ENCODE data around the gene ZNF414. TPM values are rescaled to one million over a fixed set of nuclear protein-coding genes. Genes with fewer than 3 reads are reported as not detected.
A peak's percentile ranks its signal among the peaks of the same experiment; 100 is the strongest.

The ZNF414 gene
- total and polyA plus RNA-seq, 2 of the 4 experiments (the other 2 are of a cell fraction): 3.2 to 14.2 TPM

DNA sequence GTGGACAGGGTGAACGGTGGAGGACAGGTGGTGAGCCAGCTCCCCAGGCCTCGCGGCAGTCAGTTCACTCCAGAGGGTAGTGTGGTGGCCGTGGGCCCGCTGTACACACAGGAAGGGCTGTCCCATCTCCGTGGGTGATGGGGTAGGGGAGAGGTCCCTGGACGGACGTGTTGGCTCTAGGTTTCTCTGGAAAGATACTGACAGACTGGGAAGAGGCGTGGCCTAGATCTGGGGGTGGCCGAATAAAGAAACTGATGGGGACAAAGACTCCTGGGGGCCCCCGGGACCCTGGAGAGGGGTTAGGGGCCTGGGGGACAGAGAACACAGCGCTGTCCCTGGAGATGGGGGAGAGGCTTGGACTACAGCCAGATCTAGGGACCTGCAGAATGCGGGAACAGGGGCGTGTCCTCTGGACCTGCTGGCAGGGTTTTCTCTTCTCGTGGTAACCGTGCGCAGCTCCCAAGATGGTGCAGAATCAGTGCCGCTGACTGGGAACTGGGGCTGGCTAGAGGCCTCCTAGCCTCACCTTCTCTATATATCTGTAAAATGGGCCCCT lies 7.5 kb downstream of the ZNF414 start (continued):
- no peak for TF ChIP-seq MAZ (IDR thresholded peaks at IDR 0.05; ENCODE audit: borderline replicate concordance, low read depth, low read length)

DNA sequence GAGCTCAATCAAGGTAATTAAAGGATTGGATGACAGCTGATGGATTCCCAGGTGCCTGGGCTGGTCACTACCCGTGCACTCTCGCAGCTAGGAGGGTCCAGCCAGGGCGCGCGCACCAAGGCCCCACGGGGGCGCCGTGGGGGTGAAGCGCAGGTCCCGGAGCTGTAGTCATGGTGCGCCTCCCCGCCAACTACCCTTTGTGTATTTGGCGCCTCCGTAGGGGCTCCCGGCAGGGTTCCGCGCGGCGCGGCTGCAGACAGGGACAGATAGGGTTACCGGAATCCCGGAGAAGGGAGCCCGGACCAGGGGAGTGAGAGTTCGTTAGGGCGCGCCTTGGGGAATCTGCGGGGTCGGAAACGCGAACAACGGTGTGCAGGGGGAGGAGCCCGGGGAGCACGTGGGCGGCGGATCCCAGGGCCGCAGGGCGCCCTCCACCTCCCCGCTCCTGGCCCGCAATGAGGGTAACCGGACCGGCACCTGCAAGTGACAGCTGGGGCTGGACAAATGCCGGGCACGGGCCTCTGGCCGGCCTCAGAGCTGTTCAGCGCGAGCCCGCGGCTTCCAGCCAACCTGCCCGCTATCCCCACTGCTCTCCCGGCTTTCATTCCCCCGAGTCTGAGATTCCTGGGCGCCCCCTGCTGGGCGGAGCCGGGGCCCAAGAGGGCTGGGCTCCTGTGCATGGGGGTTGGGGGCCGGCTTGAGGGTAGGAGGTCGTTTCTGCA lies 8.1 kb downstream of the ZNF414 start:
- H3K27ac ChIP-seq (ENCODE audit: insufficient read depth, low read length): no peak overlapping the region
- in situ Hi-C loops (cut with MboI; ENCODE audit: low sequenced_read_pairs): loop anchor here (5.0 kb wide), 1 partner anchor 154 kb away; no protein-coding TSS in a partner anchor
- 0% methylated on average over 25 of the region's 56 CpGs; no CpG with 5 or more reads in 1 of the 2 experiments for WGBS, 2 experiments (ENCODE audit: extremely low coverage in 2 of 2, insufficient read length in 1 of 2)
- H3K4me2 ChIP-seq (ENCODE audit: low read depth, low read length): peak overlapping the region; percentile 66
- H3K79me1 ChIP-seq (ENCODE audit: low read depth in 1 of 2, low read length in 2 of 2): no peaks in the 10 kb centered on the region; a peak in 1 of 4 replicates
- 0 out of 2 replicates have a peak overlapping the region, but pooled peaks have one; percentile 6 for H3K9ac ChIP-seq (ENCODE audit: low read depth, low read length)
- no peak overlapping the region for H3K14ac ChIP-seq (replicated peaks; ENCODE audit: low read depth, low read length)
- no peak overlapping the region for H2BK5ac ChIP-seq (ENCODE audit: low read depth, low read length, poor library complexity, severe bottlenecking)
- H2AK9ac ChIP-seq (replicated peaks; ENCODE audit: low read depth, low read length, poor library complexity): peak overlapping the region; percentile 90
- 0 out of 2 replicates have a peak overlapping the region, but pooled peaks have one; percentile 3 for H3K23ac ChIP-seq (ENCODE audit: low read depth, low read length)
- no peak overlapping the region for H2BK120ac ChIP-seq (ENCODE audit: low read depth, low read length)
- H3K9me1 ChIP-seq (ENCODE audit: insufficient read depth, low read length): peaks cover 3% of the 10 kb centered on the region; the same call in 1 of the 2 replicates
- DNase-seq: peak; percentile 49
- dilution Hi-C loops (cut with HindIII; ENCODE audit: low sequenced_read_pairs, unreplicated experiment): no loop called here
- no peaks in the 10 kb centered on the region for H3K4me1 ChIP-seq (ENCODE audit: control insufficient read depth, insufficient read depth, low read length)
- no peaks in the 10 kb centered on the region for H3K36me3 ChIP-seq (ENCODE audit: control insufficient read depth, insufficient read depth, low read length)
- no peak overlapping the region for H3K4ac ChIP-seq (ENCODE audit: low read depth, low read length)
- H4K8ac ChIP-seq (ENCODE audit: low read depth in 2 of 2, low read length in 2 of 2): peak overlapping the region in 1 of 2 experiments; percentile 54; a peak in 1 of 4 replicates
- H3K56ac ChIP-seq (ENCODE audit: extremely low read depth, insufficient read depth, low read length): no peak overlapping the region
- CTCF ChIA-PET: interaction anchor here (0.6 to 1.3 kb wide), 7 partner anchors 8 to 239 kb away, joined by 3 to 5 read pairs (median 3); partner anchors contain the start of genes MARCHF2, RAB11B and ZNF414
- no peaks in the 10 kb centered on the region for H3K9me3 ChIP-seq (ENCODE audit: control insufficient read depth, insufficient read depth, low read length)
- no peak overlapping the region for H2AK5ac ChIP-seq (ENCODE audit: low read depth, low read length)
- no peaks in the 10 kb centered on the region for H3K27me3 ChIP-seq (ENCODE audit: control insufficient read depth, insufficient read depth, low read length)
- no peak overlapping the region for H4K5ac ChIP-seq (ENCODE audit: low read depth, low read length)
- peak overlapping the region; percentile 35 for H3K4me3 ChIP-seq (ENCODE audit: insufficient read depth, low read depth, low read length)
- no peak overlapping the region for H2BK20ac ChIP-seq (ENCODE audit: low read depth, low read length)
- intact Hi-C loops (cut with micrococcal nuclease): loop anchor here (1.0 to 5.0 kb wide), 4 partner anchors 49 to 152 kb away; partner anchors contain the start of genes HNRNPM and MARCHF2
- H4K91ac ChIP-seq (ENCODE audit: insufficient read depth, low read depth, low read length): no peak overlapping the region
- peak overlapping the region; percentile 94 for H2AFZ ChIP-seq (replicated peaks; ENCODE audit: low read length, poor library complexity)
- H2BK15ac ChIP-seq (ENCODE audit: low read depth, low read length): no peak overlapping the region
- POLR2A ChIA-PET (ENCODE audit: unreplicated experiment): interaction anchor here (0.5 to 1.2 kb wide), 2 partner anchors 8 to 15 kb away, joined by 4 read pairs; partner anchors contain the start of gene ZNF414
- H4K20me1 ChIP-seq (ENCODE audit: insufficient read depth, low read length): no peaks in the 10 kb centered on the region; the same call in 1 of the 2 replicates
- BruUV-seq (replicated peaks): no TSS peak
- ATAC-seq (ENCODE audit: low read depth): peak; percentile 94
- no peak overlapping the region for H3K18ac ChIP-seq (ENCODE audit: low read depth, low read length)
- TF ChIP-seq, protein P1, sequence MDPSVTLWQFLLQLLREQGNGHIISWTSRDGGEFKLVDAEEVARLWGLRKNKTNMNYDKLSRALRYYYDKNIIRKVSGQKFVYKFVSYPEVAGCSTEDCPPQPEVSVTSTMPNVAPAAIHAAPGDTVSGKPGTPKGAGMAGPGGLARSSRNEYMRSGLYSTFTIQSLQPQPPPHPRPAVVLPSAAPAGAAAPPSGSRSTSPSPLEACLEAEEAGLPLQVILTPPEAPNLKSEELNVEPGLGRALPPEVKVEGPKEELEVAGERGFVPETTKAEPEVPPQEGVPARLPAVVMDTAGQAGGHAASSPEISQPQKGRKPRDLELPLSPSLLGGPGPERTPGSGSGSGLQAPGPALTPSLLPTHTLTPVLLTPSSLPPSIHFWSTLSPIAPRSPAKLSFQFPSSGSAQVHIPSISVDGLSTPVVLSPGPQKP (IDR thresholded peaks at IDR 0.05; ENCODE audit: borderline replicate concordance, low read depth, low read length): no peak
- TF ChIP-seq, protein P2, sequence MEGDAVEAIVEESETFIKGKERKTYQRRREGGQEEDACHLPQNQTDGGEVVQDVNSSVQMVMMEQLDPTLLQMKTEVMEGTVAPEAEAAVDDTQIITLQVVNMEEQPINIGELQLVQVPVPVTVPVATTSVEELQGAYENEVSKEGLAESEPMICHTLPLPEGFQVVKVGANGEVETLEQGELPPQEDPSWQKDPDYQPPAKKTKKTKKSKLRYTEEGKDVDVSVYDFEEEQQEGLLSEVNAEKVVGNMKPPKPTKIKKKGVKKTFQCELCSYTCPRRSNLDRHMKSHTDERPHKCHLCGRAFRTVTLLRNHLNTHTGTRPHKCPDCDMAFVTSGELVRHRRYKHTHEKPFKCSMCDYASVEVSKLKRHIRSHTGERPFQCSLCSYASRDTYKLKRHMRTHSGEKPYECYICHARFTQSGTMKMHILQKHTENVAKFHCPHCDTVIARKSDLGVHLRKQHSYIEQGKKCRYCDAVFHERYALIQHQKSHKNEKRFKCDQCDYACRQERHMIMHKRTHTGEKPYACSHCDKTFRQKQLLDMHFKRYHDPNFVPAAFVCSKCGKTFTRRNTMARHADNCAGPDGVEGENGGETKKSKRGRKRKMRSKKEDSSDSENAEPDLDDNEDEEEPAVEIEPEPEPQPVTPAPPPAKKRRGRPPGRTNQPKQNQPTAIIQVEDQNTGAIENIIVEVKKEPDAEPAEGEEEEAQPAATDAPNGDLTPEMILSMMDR (conservative IDR thresholded peaks at IDR 0.05; ENCODE audit: low read depth, low read length): peak; percentile 84
- TF ChIP-seq MAZ (IDR thresholded peaks at IDR 0.05; ENCODE audit: borderline replicate concordance, low read depth, low read length): 0 out of 2 replicates have a peak, but pooled peaks have one; percentile 52
- TF ChIP-seq SMC3 (IDR thresholded peaks at IDR 0.05; ENCODE audit: low read depth, low read length): peak; percentile 84
- peak; percentile 76 for TF ChIP-seq RAD21 (IDR thresholded peaks at IDR 0.05; ENCODE audit: low read length)
- TF ChIP-seq POLR2A (IDR thresholded peaks at IDR 0.05; ENCODE audit: low read depth, low read length): no peak
- TF ChIP-seq RFX5 (IDR thresholded peaks at IDR 0.05; ENCODE audit: low read depth, low read length): no peak
- TF ChIP-seq FOS (IDR thresholded peaks at IDR 0.05; ENCODE audit: low read depth, low read length): no peak
- TF ChIP-seq CEBPB (IDR thresholded peaks at IDR 0.05; ENCODE audit: low read depth, low read length): no peak
- TF ChIP-seq, protein P3, sequence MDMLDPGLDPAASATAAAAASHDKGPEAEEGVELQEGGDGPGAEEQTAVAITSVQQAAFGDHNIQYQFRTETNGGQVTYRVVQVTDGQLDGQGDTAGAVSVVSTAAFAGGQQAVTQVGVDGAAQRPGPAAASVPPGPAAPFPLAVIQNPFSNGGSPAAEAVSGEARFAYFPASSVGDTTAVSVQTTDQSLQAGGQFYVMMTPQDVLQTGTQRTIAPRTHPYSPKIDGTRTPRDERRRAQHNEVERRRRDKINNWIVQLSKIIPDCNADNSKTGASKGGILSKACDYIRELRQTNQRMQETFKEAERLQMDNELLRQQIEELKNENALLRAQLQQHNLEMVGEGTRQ (IDR thresholded peaks at IDR 0.05; ENCODE audit: low read depth, low read length): peak; percentile 58

Data from IMR-90 (cell line).